GM19455 (cell line): ENCODE results near the gene PHKA1.
"Not testable (repeated sequence)": the region's sequence is repeated elsewhere in the genome, so short reads cannot be mapped to it uniquely, and the experiment has no call there.

ENCODE experiments used
- ATAC-seq: cut with Tn5 transposase; IDR thresholded peaks from one replicate; pipeline ENCODE4 v1.9.1; 2021; ENCODE audit not compliant: unreplicated experiment

Gene PHKA1

DNA sequence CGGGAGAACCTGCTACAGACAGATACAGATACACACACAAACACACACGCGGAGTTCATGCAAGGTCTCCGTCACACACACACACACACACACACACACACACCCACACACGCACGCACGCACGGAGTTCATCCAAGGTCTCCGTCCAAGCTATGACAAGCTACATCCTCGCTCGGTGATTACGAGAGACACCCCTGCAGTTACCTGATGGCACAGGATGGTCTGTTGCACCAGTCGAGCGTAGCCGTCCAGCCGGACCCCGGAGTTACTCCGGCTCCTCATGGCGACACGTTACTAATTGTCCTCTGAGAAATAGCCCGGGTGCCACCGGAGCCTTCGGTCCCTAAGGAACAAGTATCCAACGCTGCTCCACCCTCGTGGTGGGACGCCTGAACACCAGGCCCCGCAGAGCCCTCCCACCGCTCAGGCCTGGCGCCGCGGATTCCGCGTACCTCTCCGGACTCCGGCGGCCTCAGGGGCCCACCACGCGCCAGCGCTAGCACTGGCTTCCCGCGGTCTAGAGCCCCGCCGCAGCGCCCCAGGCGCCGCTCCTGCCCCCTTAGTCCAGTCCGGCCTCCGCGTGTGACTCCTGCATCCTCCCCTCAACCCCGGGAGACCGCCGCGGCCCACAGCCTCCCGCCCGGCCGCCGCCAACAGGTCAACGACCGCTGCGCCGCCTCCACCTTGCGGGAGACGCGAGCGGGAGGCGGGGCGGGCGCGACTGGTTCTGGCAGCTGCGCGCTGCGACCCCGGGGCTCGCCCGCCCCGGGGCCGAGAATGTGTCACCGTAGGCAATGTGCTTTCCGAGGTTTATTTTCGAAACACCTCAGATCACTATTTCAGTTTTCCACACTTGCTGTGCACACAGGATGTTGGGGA is at the start of gene PHKA1:
TSS of gene PHKA1 (minus strand) at position 708 of the 879 bp plus-strand sequence. CDS start at position 282, 426 bp downstream.
- ATAC-seq: not testable (repeated sequence)

DNA sequence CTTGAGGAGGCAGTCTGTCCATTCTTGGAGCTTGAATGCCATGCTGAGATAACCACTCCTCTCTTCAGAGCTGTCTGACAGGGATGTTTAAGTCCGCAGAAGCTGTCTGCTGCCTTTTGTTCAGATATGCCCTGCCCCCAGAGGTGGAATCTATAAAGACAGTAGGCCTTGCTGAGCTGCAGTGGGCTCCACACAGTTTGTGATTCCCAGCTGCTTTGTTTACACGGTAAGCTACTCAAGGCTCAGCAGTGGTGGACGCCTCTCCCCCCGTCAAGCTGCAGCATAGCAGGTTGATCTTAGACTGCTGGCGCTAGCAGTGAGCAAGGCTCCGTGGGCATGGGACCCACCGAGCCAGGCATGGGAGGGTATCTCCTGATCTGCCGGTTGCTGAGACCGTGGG is 46.3 kb upstream of the PHKA1 start:
- ATAC-seq: not testable (repeated sequence)

DNA sequence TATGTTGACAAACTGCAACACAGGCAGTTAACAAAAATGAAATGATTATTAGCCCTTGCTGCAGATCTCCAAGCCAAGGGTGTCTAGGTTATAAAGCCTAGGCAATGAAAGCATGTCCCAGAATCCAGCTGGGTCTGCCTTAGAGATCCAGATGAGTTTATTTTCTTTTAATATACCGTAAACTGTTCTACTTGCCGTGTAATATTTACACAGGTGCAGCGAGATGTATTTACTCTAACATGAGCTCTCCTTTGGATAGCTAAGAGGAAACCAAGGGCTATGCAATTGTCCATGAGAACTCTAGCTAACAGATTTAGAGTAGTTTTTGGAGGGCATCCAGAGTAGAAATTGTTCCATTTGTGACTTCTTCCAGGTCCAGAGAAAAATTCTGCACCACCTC is 34.4 kb upstream of the PHKA1 start:
- not testable (repeated sequence) for ATAC-seq

DNA sequence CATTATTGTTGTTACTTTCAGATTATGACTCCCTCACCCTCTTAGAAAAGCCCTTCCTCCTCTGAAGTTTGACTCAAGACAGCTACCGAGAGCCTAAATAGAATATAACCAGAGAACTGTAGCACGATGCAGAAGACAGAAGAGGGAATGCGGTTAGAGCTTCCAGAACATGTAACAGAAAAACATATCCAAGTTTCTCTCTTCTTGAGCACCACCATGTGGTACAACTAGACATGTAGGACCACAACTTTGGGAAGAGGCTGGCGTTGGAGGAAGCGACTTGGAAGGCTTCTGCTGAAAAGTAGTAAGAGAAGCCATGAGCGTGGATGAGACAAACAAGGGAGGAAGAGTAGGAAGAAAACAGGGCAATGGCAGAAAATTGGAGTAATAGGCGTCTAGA is 31.4 kb upstream of the PHKA1 start:
- not testable (repeated sequence) for ATAC-seq

DNA sequence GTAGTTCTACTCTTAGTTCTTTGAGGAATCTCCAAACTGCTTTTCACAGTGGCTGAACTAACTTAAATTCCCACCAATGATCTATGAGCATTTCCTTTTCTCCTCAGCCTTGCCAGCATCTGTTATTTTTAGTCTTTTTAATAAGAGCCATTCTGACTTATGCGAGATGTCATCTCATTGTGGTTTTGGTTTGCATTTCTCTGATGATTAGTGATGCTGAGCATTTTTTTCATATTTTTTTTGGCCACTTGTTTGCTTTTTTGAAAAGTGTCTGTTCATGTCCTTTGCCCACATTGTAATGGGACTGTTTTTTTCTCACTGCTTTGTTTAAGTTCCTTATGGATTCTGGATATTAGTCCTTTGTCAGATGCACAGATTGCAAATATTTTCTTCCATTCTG is 21.5 kb upstream of the PHKA1 start:
- ATAC-seq: no peak

DNA sequence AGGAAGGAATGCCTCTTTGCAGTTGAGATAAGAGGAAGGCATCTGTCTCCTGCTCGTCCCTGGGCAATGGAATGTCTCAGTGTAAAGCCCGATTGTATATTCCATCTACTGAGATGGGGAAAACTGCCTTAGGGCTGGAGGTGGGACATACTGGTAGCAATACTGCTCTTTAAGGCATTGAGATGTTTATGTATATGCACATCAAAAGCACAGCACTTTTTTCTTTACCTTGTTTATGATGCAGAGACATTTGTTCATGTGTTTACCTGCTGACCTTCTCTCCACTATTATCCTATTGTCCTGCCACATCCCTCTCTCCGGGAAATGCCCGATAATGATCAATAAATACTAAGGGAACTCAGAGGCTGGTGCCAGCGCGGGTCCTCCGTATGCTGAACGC is 19.5 kb upstream of the PHKA1 start:
- ATAC-seq: not testable (repeated sequence)

DNA sequence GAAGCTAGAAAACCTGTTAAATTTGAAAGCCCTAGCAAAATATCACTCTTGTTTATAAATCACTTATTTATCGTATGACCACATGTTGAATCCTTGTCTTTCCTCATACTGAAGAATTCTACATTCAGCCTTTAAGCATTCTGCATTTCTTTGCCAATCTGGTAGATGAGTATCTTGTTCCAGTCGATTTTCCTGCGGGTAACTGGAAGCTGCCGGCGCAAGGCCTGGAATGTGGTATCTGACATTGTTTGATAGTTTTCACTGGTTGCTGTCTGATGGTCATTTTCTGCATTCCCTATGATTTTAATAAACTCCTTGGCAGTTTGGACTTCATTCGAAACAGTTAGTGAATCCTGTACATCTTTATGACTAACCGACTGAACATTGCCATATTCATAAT is 13.7 kb upstream of the PHKA1 start:
- no peak for ATAC-seq

DNA sequence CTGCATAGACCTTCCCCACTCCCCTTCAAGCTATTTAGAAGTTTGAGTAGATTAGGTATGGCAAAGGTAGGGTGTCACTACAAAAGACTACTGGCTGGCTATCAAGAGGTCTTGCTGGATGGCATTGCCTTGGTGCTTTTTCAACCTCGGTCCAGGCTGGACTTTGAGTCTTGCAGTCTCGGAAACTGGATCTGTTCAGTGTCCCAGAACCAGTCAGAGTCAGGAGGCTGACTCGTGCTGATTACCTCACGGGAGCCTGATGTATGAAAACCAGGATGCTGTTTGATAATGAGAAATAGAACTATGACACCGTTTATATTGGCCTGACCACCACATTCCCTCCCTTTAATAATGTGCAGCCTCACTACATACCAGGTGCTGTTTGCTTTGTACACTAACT is 2.7 kb upstream of the PHKA1 start:
- ATAC-seq: no peak

DNA sequence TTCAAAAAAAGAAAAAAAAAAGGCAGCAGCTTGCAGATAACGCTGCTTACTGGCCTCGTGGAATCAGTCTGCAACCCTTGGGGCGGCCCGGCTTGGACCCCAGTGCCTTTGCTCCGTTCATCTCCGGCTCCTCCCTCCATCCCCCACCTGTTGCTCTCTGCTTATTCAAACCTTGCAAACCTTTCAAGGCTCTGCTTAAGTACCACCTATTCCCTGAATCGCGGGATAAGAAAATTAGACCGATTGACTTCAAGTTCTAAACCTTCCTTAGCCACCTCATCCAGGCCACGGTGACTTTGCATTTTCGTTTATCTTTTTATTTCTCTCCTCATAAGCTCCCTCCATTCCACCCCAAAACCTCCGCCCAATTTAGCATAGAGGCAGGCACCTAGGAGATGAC is 1.4 kb upstream of the PHKA1 start:
- no peak for ATAC-seq

DNA sequence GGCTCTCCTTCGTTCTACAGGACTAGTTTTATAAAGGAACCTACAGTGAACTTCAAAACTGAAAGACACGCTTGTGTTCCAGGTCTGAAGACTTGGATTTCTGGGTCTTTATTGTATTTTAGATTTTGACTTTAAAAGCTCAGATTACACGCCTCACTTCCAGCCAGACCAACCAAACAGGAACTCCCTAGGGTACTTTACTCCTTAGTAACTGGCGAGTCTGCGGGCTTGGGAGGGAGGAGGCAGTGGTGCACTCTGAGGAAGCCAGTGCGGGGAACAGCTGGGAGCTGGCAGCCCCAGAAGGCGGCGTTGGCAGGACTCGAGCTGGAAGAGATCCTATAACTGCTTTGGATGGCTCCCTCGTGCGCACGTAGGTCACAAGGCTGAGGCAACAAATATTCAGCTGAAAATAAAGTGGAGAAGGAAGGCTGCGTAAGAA is 391 bp upstream of the PHKA1 start:
- no peak for ATAC-seq

DNA sequence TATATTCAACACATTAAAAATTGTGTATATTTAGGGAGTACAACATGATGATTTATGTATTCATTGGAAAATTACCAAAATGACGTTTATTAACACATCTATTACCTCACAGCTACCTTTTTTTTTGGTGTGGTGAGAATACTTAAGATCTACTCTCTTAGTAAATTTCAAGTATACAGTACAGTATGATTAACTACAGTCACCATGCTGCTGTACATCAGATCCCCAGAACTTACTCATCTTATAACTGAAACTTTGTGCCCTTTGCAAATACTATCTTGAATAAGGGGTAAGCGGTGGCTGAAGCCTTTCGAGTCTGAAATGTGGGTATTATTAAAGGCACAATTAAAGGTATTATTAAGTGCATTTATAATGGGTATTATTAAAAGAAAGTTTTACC is 976 bp downstream of the PHKA1 start:
- no peak for ATAC-seq

DNA sequence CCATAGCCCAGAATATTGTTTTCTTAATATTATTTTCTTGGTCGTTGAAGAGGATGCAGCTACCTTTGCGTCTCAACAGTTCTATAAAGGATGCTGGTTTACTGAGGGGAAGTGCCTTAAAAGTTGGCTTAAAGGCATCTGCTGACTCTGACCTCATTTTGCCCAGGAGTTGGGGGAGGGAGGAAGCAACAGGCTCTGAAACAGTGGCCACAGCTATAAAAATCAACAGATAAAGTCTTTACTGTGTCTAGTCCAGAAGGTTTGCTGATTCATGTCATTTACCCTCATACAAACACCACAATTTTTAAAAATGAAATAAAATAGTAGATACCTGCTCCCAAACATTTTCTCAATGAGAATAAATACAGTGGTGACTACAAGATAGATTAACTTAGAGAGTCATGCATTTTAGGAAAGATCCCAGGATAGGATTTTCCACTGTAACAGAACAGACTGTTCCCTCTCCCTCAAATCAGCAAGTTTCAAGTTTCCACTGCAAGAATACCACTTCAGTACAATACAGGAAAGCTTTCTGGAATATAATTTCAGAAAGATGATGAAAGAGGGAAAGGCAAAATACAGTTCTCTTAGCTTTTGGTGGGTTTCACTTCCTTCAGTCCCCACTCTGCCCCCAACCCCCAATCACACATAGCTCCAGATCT is 1.9 kb downstream of the PHKA1 start:
- ATAC-seq: no peak

DNA sequence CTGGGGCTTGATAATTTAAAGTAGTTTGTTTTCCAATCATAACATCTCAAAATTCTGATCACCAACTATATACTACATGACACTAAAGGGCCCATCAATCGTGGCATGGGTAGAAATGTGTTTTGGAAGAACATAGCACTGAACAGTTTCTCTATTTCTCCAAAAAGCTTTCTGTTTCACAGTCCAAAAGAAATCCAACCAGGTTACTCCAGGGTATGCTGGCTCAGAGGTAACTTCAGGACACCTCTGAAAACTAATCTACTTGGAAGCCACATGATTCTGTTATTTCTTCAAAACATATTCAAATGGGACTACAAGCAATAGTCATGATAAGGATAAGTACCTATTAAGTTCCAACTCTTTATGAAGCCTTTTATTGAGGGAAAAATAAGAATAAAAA is 8.3 kb downstream of the PHKA1 start:
- no peak for ATAC-seq

DNA sequence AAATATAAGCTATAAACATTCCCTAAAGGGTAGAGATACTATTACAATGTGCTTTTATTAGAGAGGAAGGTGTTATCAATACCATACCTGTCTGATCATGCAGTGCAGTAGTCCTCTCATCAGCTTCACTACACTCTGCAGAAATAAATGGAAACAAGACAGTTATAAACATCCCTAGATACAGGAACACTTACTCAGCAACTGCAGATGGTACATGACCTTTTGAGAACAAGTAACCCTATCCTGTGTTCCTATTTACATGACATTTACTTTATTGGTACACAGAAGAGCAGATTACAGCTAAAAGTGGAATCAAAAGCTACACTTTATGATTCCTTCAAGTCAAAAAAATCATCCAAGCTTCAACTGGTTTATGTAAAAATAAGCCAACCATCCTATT is 9.0 kb downstream of the PHKA1 start:
- ATAC-seq: no peak

DNA sequence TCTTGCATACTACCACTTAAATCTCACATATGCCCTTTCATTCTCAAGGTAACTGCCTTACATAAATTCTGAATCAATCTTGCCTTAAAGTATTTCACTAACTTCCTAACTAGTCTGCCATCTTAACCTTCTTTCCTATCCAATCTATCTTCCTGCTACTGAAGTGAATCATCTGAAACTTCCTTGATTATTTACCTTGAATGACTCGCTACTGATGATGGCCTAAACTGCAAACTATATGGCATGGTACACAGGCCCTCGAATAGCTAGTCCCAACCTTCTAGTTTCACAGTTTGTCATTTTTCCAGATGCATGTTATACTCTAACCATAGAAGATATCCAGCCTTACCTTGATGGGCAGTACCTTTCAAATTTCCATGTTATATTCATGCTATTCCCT is 19.9 kb downstream of the PHKA1 start:
- ATAC-seq: no peak

DNA sequence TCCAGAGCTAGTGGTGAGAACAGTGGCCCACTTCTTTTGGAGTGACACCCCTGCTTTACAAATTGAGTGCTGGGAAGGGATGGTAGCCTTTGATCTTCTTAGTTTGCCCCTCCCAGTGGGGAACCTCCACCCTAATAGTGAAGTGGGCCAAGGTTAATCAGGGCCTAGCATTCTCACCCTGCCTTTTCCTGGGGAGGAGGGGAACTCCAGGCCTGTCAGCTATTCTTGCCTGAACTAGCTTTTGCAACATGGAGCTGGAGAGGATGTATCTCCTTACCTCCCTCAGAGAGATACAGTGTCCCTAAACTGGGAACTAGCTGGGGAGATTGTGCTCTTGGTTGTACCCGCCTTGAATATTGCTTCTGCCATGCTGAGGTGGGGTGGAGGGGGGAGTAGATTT is 20.6 kb downstream of the PHKA1 start:
- no peak for ATAC-seq

DNA sequence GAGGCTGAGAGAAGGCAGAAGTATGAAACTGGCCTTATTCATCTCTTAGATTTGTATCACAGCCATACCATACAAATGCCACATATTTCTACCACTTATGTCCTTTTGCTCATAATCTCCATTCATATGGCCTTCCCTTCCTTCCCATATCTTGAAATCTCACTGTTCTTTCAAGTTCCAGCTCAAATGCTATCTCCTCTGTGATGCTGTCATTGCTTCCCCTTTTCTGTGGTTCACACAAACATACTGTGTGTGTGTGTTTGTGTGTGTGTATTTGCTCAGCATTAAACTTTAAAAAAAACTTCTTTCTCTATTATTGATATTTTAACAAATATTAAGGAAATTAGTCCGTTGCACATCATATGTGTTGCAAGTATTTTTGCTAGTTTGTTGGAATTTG is 26.7 kb downstream of the PHKA1 start:
- ATAC-seq: no peak

DNA sequence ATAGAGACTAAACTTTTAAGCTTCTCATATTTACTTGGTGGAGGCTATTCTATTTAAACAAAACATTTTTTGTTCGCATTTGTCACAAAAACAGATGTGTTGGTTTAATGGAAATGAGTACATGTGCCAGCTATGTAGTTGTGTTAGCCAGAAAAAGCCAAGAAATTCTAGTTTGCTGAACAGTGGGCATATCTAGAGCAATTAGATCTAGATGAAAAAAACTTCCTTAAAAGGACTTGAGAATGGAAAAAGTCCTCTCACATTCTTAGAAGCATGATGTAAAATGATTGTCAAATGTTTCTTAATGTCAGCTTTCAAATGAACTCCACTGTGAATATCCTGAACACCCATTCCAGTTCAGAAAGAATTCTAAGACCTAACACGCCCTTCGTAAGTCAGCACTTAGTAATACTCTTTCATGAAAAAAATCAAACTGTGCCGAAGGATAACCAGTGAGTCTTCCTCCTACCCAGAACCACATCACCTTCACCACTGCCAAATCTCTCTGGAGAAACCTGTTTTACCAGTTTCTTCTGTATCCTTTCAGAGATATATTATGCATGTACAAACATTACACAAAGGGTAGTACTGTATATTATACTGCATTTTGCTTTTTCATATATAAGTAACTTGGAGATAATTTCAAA is 28.2 kb downstream of the PHKA1 start:
- no peak for ATAC-seq

DNA sequence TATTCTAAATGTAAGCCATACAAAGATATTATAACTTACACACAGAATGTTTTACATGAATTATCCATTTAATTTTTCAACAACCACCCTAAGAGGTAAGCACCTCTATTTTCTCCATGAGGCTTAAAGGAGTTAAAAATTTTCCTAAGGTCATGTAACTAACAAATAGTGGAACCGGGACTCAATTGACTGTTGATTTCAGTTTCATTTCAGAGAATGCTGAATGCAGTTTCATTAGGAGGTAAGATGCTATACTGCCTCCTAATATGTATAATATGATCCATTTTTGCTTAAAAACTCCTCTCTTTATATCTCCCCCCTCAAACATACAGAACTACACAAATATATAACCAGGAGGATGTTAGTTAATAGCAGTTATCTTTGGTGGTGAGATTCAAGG is 29.1 kb downstream of the PHKA1 start:
- ATAC-seq: no peak

DNA sequence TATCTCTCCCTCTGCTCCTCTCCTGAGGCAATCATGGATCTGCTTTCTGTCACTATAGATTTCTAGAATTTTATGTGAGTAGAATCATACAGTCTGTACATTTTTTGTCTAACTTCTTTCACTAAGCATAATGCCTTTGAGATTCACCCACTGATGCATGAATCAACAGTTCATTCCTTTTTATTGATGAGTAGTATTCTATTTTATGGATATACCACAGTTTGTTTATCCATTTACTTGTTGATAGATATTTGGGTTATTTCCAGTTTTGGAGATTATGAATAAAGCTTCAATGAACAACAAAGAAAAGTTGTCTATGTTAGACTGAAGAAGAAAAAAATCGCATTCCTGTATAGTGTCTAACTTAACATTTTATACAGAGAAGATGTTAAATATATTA is 30.5 kb downstream of the PHKA1 start:
- no peak for ATAC-seq

DNA sequence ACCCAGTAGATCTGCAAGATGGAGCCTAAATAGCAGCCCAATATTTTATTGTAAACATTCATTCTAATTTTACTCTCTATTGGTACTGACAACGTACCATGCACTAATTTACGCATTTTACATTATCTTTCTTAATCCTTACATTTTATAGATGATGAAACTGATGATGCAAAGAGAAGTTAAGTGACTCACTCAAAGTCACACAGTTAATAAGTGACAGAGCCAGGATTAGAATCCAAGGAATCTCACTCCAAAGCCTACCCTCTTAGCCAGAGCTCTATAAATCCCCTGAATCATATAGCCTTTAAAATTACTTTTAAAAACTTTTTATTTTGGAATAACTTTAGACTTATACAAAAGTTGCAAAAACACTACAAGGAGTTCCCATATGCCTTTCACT is 37.6 kb downstream of the PHKA1 start:
- ATAC-seq: no peak

DNA sequence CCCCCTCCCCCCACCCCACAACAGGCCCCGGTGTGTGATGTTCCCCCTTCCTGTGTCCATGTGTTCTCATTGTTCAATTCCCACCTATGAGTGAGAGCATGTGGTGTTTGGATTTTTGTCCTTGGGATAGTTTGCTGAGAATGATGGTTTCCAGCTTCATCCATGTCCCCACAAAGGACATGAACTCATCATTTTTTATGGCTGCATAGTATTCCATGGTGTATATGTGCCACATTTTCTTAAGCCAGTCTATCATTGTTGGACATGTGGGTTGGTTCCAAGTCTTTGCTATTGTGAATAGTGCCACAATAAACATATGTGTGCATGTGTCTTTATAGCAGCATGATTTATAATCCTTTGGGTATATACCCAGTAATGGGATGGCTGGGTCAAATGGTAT is 40.2 kb downstream of the PHKA1 start:
- ATAC-seq: not testable (repeated sequence)
